ENCODE results near the gene CHD1.

DNA sequence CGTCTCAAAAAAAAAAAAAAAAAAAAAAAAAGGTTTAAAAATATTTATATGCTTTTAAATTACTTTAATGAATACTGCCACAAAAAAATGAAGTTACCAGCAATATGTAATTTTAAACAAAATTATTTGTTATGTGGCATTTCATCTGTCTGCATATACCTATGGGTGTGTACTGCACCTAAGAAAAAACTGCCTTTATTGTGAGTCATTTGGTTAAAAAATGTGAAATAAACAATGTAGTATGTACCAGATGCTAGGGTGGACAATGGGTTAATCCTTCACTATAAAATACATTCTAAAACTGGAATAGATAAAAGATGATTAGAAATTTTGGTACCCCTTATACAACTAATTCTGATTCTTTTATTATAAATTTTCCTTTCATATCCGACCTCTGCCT lies 12.3 kb downstream of the CHD1 start:
- TF ChIP-seq, protein P1, sequence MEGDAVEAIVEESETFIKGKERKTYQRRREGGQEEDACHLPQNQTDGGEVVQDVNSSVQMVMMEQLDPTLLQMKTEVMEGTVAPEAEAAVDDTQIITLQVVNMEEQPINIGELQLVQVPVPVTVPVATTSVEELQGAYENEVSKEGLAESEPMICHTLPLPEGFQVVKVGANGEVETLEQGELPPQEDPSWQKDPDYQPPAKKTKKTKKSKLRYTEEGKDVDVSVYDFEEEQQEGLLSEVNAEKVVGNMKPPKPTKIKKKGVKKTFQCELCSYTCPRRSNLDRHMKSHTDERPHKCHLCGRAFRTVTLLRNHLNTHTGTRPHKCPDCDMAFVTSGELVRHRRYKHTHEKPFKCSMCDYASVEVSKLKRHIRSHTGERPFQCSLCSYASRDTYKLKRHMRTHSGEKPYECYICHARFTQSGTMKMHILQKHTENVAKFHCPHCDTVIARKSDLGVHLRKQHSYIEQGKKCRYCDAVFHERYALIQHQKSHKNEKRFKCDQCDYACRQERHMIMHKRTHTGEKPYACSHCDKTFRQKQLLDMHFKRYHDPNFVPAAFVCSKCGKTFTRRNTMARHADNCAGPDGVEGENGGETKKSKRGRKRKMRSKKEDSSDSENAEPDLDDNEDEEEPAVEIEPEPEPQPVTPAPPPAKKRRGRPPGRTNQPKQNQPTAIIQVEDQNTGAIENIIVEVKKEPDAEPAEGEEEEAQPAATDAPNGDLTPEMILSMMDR (IDR thresholded peaks at IDR 0.05), result no peak
- TF ChIP-seq EP300 (IDR thresholded peaks at IDR 0.05) (no peak), POLR2A (IDR thresholded peaks at IDR 0.05; ENCODE audit: low read depth) (no peak), POLR2AphosphoS5 (IDR thresholded peaks at IDR 0.05) (no peak)

Data from esophagus muscularis mucosa (tissue), 4 donors.